Measurements from ENCODE around the gene BPIFB6. TPM values are rescaled to one million over a fixed set of nuclear protein-coding genes. Genes with fewer than 3 reads are reported as not detected.

BPIFB6 gene
- total RNA-seq, 2 experiments from 2014 or later: not detected

DNA sequence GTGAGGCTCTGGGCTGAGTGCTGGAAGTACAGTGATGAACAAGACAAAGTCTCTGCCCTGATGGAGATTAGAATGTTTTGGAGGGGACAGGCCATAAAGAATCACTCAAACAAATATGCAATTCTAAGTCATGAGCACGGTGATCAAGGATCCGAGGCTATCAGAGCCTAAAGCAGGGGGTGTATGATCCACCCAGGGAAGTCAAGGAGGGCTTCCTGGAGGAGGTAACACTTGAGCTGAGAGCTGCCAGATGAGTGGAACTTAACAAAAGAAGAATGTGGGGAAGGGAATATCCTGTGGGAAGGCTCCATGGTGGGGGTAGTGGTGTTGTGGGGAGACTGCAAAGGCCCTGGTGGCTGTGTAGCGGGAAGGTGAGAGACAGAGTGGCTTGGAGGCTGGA lies 60.2 kb downstream of the BPIFB6 start:
- TF ChIP-seq, protein P1, sequence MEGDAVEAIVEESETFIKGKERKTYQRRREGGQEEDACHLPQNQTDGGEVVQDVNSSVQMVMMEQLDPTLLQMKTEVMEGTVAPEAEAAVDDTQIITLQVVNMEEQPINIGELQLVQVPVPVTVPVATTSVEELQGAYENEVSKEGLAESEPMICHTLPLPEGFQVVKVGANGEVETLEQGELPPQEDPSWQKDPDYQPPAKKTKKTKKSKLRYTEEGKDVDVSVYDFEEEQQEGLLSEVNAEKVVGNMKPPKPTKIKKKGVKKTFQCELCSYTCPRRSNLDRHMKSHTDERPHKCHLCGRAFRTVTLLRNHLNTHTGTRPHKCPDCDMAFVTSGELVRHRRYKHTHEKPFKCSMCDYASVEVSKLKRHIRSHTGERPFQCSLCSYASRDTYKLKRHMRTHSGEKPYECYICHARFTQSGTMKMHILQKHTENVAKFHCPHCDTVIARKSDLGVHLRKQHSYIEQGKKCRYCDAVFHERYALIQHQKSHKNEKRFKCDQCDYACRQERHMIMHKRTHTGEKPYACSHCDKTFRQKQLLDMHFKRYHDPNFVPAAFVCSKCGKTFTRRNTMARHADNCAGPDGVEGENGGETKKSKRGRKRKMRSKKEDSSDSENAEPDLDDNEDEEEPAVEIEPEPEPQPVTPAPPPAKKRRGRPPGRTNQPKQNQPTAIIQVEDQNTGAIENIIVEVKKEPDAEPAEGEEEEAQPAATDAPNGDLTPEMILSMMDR (IDR thresholded peaks at IDR 0.05): no peak
- POLR2A ChIA-PET: interaction anchor here (0.8 kb wide), 1 partner anchor 17 kb away, joined by 3 read pairs; no protein-coding TSS in a partner anchor
- Mint-ChIP-seq H3K36me3 (ENCODE audit: low read depth) (no peaks in the 10 kb centered on the region), H3K9me3 (no peaks in the 10 kb centered on the region), H3K4me1 (ENCODE audit: low read depth) (peaks cover 2% of the 10 kb centered on the region), H3K27ac (no peak overlapping the region), H3K27me3 (no peaks in the 10 kb centered on the region), H3K4me3 (no peak overlapping the region)
- intact Hi-C loops (cut with micrococcal nuclease): loop anchor here (10.0 kb wide), 1 partner anchor 297 kb away; no protein-coding TSS in a partner anchor
- CTCF ChIA-PET: interaction anchor here (0.6 to 1.1 kb wide), 2 partner anchors 10 to 201 kb away, joined by 3 read pairs; no protein-coding TSS in a partner anchor
- ATAC-seq (no peak), DNase-seq (no peak)

DNA sequence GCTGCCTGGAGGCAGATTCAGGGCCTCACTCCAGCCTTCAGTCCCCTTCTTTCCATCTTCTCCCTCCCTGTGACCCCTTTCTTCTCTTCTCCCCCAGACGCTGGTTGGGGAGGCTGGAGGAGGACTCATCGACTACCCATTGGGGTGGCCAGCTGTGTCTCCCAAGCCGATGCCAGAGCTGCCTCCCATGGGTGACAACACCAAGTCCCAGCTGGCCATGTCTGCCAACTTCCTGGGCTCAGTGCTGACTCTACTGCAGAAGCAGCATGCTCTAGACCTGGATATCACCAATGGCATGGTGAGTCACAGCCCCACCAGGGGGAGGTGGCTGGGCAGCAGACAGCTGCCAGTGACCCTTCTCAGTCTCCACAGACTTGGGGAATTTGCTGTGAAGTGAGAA lies 60.9 kb downstream of the BPIFB6 start:
- CTCF ChIA-PET: interaction anchor here (0.6 kb wide), 1 partner anchor 10 kb away, joined by 3 read pairs; no protein-coding TSS in a partner anchor
- POLR2A ChIA-PET: no interaction called here
- DNase-seq (no peak), ATAC-seq (no peak)
- Mint-ChIP-seq H3K9me3 (no peaks in the 10 kb centered on the region), H3K27me3 (no peaks in the 10 kb centered on the region), H3K27ac (no peak overlapping the region), H3K4me3 (no peak overlapping the region), H3K4me1 (ENCODE audit: low read depth) (peaks cover 2% of the 10 kb centered on the region), H3K36me3 (ENCODE audit: low read depth) (no peaks in the 10 kb centered on the region)
- intact Hi-C loops (cut with micrococcal nuclease): loop anchor here (10.0 kb wide), 1 partner anchor 298 kb away; no protein-coding TSS in a partner anchor
- TF ChIP-seq, protein P1 (IDR thresholded peaks at IDR 0.05): no peak

DNA sequence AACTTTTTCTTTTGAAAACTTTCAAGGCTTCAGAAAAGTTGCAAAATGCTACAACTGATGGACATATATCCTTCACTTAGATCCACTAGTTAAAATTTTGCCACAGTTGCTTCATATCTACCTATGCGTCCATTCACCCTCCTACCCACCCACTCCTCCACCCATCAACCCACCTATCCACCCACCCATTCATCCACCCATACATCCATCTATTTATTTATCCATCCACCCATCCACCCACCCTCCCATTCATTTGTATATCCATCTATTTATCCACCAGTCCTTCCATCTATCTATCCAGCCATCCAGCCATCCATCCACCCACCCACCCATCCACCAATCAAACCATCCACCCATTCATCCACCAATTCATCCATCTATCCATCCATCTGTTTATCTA lies 61.6 kb downstream of the BPIFB6 start:
- no peak for ATAC-seq
- TF ChIP-seq, protein P1 (IDR thresholded peaks at IDR 0.05): no peak
- no peak for DNase-seq
- ChIA-PET POLR2A (no interaction called here), CTCF (no interaction called here)
- Mint-ChIP-seq H3K9me3 (no peaks in the 10 kb centered on the region), H3K27me3 (no peaks in the 10 kb centered on the region), H3K36me3 (ENCODE audit: low read depth) (no peaks in the 10 kb centered on the region), H3K4me1 (ENCODE audit: low read depth) (peaks cover 2% of the 10 kb centered on the region), H3K27ac (no peak overlapping the region), H3K4me3 (no peak overlapping the region)
- intact Hi-C loops (cut with micrococcal nuclease): loop anchor here (10.0 kb wide), 1 partner anchor 298 kb away; no protein-coding TSS in a partner anchor

DNA sequence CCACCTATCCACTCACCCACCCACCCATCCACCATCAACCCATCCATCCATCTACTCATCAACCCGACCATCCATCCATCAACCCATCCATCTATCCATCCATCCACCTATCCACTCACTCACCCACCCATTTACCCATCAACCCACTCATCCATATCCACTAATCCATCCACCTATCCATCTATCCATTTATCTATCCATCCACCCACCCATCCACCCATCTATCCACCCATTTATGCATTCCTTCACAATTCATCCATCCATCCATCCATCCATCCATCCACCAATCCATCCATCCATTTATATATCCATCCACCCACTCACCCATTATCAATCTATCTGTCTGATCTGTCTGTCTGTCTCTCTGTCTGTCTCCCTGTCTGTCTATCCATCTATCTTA lies 62.1 kb downstream of the BPIFB6 start:
- ChIA-PET CTCF (interaction anchor here (3.5 kb wide), 1 partner anchor 192 kb away, joined by 31 read pairs; no protein-coding TSS in a partner anchor), POLR2A (no interaction called here)
- intact Hi-C loops (cut with micrococcal nuclease): loop anchor here (10.0 kb wide), 1 partner anchor 299 kb away; no protein-coding TSS in a partner anchor
- no peak overlapping the region for H3K27ac Mint-ChIP-seq
- H3K27me3 Mint-ChIP-seq: no peaks in the 10 kb centered on the region
- H3K4me1 Mint-ChIP-seq (ENCODE audit: low read depth): peaks cover 2% of the 10 kb centered on the region
- H3K4me3 Mint-ChIP-seq: no peak overlapping the region
- TF ChIP-seq, protein P1 (IDR thresholded peaks at IDR 0.05): no peak
- no peak for ATAC-seq
- H3K36me3 Mint-ChIP-seq (ENCODE audit: low read depth): no peaks in the 10 kb centered on the region
- DNase-seq: no peak
- no peaks in the 10 kb centered on the region for H3K9me3 Mint-ChIP-seq

Other genes with a start within 250 kb of the BPIFB6 start
- gene MAPRE1, start 211.7 kb upstream of the BPIFB6 start, total RNA-seq: 100 to 1,000 TPM; 112 to 119 TPM
- under 1 TPM; 0.89 to 0.92 TPM for gene EFCAB8, start 172.7 kb upstream of the BPIFB6 start, total RNA-seq
- not detected for gene SUN5, start 27.2 kb upstream of the BPIFB6 start, total RNA-seq
- not detected for gene BPIFB2, start 23.9 kb upstream of the BPIFB6 start, total RNA-seq
- gene BPIFB3, start 22.3 kb downstream of the BPIFB6 start, total RNA-seq: not detected
- not detected for gene BPIFB4, start 48.0 kb downstream of the BPIFB6 start, total RNA-seq
- gene BPIFA2, start 136.5 kb downstream of the BPIFB6 start, total RNA-seq: not detected
- gene BPIFA3, start 185.7 kb downstream of the BPIFB6 start, total RNA-seq: not detected
- gene BPIFA1, start 204.3 kb downstream of the BPIFB6 start, total RNA-seq: not detected